SK-N-SH treated with all-trans-retinoic acid at 6 μM for 48 hours (cell line): ENCODE data around the gene CHTF18.

Experiments
- CSDC2 ChIP-seq: fragments of 250-450 bp; sonication (Bioruptor Pico); IDR thresholded peaks from 2 replicates; pipeline ENCODE4 v1.5.0; 2020; ENCODE audit warnings: mild to moderate bottlenecking, moderate library complexity
- ESRRG ChIP-seq: fragments of 250-450 bp; sonication (Bioruptor Pico); IDR thresholded peaks from 2 replicates; pipeline ENCODE4 v1.6.1; 2021; ENCODE audit warnings: mild to moderate bottlenecking
- ISL1 ChIP-seq: fragments of 250-450 bp; sonication (Bioruptor Pico); IDR thresholded peaks from 2 replicates; pipeline ENCODE4 v2.1.2; 2022; ENCODE audit warnings: mild to moderate bottlenecking, moderate library complexity
- POU6F1 ChIP-seq: fragments of 250-450 bp; sonication (Bioruptor Pico); IDR thresholded peaks from 2 replicates; pipeline ENCODE4 v1.8.0; 2021; ENCODE audit warnings: low read depth, mild to moderate bottlenecking, moderate library complexity, borderline replicate concordance
- PPARA ChIP-seq: fragments of 250-450 bp; sonication (Bioruptor Pico); IDR thresholded peaks from 2 replicates; pipeline ENCODE4 v1.5.0; 2020; ENCODE audit warnings: mild to moderate bottlenecking, borderline replicate concordance
- RARB ChIP-seq: fragments of 250-450 bp; sonication (Bioruptor Pico); IDR thresholded peaks from 2 replicates; pipeline ENCODE4 v1.8.0; 2021; ENCODE audit warnings: mild to moderate bottlenecking, moderate library complexity
- TCF4 ChIP-seq: fragments of 250-450 bp; sonication (Bioruptor Pico); IDR thresholded peaks from 2 replicates; pipeline ENCODE4 v1.8.0; 2021; ENCODE audit warnings: mild to moderate bottlenecking, moderate library complexity, borderline replicate concordance
- ZFP3 ChIP-seq: fragments of 250-450 bp; sonication (Bioruptor Pico); IDR thresholded peaks from 2 replicates; pipeline ENCODE4 v1.5.0; 2020; ENCODE audit warnings: mild to moderate bottlenecking, moderate library complexity
- ZFP30 ChIP-seq: fragments of 450-650 bp; formaldehyde crosslinking; IDR thresholded peaks from 2 replicates; pipeline ENCODE4 v1.5.0; 2022; ENCODE audit warnings: mild to moderate bottlenecking, moderate library complexity
- ZNF70 ChIP-seq: fragments of 450-650 bp; formaldehyde crosslinking; IDR thresholded peaks from 2 replicates; pipeline ENCODE4 v1.5.0; 2020; ENCODE audit warnings: mild to moderate bottlenecking, moderate library complexity
- ZNF8 ChIP-seq: fragments of 450-650 bp; formaldehyde crosslinking; IDR thresholded peaks from 2 replicates; pipeline ENCODE4 v1.5.0; 2020; ENCODE audit warnings: mild to moderate bottlenecking, moderate library complexity
- TF ChIP-seq, protein P1 (sequence below): fragments of 250-450 bp; sonication (Bioruptor Pico); IDR thresholded peaks from 2 replicates; pipeline ENCODE4 v1.8.0; 2020; ENCODE audit warnings: mild to moderate bottlenecking, moderate library complexity, borderline replicate concordance

DNA sequence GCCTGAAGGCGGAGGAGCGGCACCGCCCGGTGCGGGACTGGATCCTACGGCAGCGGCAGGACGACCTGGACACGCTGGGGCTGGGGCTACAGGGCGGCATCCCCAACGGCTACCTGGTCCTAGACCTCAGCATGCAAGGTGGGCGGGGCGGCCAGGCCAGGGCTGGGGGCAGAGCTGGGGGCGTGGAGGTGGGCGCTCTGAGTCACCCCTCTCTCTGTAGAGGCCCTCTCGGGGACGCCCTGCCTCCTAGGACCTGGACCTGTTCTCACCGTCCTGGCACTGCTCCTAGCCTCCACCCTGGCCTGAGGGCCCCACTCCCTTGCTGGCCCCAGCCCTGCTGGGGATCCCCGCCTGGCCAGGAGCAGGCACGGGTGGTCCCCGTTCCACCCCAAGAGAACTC lies 20.0 kb upstream of the CHTF18 start:
- TF ChIP-seq, protein P1, sequence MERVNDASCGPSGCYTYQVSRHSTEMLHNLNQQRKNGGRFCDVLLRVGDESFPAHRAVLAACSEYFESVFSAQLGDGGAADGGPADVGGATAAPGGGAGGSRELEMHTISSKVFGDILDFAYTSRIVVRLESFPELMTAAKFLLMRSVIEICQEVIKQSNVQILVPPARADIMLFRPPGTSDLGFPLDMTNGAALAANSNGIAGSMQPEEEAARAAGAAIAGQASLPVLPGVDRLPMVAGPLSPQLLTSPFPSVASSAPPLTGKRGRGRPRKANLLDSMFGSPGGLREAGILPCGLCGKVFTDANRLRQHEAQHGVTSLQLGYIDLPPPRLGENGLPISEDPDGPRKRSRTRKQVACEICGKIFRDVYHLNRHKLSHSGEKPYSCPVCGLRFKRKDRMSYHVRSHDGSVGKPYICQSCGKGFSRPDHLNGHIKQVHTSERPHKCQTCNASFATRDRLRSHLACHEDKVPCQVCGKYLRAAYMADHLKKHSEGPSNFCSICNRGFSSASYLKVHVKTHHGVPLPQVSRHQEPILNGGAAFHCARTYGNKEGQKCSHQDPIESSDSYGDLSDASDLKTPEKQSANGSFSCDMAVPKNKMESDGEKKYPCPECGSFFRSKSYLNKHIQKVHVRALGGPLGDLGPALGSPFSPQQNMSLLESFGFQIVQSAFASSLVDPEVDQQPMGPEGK = no peak
- TF ChIP-seq ZFP30 (CRISPR knock-in tag) (no peak), POU6F1 (no peak), ESRRG (CRISPR knock-in tag) (no peak), TCF4 (CRISPR knock-in tag) (no peak), PPARA (no peak), CSDC2 (CRISPR knock-in tag) (no peak), ZFP3 (CRISPR knock-in tag) (no peak), ISL1 (CRISPR knock-in tag) (no peak), ZNF8 (CRISPR knock-in tag) (no peak), RARB (CRISPR knock-in tag) (no peak), ZNF70 (CRISPR knock-in tag) (no peak)
